Measurements from ENCODE around the gene IRF8. TPM values are rescaled to one million over a fixed set of nuclear protein-coding genes. Genes with fewer than 3 reads are reported as not detected.

Gene IRF8
- total RNA-seq, 2 donors from 2014 or later = 0.24 to 0.75 TPM

DNA sequence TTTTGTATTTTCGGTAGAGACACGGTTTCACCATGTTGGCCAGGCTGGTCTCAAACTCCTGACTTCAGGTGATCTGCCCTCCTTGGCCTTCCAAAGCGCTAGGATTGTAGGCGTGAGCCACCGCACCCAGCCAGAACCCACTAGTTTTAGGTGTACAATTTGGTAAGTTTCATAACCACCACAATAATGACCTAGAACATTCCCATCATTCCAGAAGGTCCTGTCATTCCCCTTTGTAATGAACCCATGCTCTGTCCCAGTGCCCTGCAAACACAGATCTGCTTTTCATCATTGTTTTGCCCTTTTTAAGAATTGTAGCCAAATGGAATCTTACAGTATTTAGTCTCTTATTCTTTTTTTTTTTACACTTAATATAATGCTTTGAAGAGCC, 35.6 kb upstream of the IRF8 start:
- H3K36me3 ChIP-seq (ENCODE audit: control insufficient read depth, insufficient read depth, low read length) = no peaks in the 10 kb centered on the region
- no peaks in the 10 kb centered on the region for H3K9me3 ChIP-seq (ENCODE audit: control insufficient read depth, low read length)
- Mint-ChIP-seq H3K4me3 (no peak overlapping the region), H3K36me3 (ENCODE audit: low read depth) (no peaks in the 10 kb centered on the region), H3K4me1 (no peaks in the 10 kb centered on the region), H3K9me3 (peaks cover 8% of the 10 kb centered on the region), H3K27ac (no peak overlapping the region), H3K27me3 (ENCODE audit: insufficient read depth) (peaks cover 6% of the 10 kb centered on the region)
- 89 to 94% methylated on average over 5 of the region's 5 CpGs for WGBS, 2 experiments (ENCODE audit: insufficient coverage in 1 of 2, insufficient read length in 1 of 2)
- no peak overlapping the region for H3K9ac ChIP-seq (ENCODE audit: extremely low read depth, low read length, poor library complexity, severe bottlenecking)
- peak; percentile 16 for DNase-seq
- H3K4me1 ChIP-seq (ENCODE audit: control insufficient read depth, insufficient read depth, low read length) = no peaks in the 10 kb centered on the region
- no peak overlapping the region for H3K27ac ChIP-seq (ENCODE audit: low read depth, low read length)
- no peaks in the 10 kb centered on the region for H3K27me3 ChIP-seq (ENCODE audit: control insufficient read depth, insufficient read depth, low read length, poor library complexity, severe bottlenecking)
- TF ChIP-seq, protein P1, sequence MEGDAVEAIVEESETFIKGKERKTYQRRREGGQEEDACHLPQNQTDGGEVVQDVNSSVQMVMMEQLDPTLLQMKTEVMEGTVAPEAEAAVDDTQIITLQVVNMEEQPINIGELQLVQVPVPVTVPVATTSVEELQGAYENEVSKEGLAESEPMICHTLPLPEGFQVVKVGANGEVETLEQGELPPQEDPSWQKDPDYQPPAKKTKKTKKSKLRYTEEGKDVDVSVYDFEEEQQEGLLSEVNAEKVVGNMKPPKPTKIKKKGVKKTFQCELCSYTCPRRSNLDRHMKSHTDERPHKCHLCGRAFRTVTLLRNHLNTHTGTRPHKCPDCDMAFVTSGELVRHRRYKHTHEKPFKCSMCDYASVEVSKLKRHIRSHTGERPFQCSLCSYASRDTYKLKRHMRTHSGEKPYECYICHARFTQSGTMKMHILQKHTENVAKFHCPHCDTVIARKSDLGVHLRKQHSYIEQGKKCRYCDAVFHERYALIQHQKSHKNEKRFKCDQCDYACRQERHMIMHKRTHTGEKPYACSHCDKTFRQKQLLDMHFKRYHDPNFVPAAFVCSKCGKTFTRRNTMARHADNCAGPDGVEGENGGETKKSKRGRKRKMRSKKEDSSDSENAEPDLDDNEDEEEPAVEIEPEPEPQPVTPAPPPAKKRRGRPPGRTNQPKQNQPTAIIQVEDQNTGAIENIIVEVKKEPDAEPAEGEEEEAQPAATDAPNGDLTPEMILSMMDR (conservative IDR thresholded peaks at IDR 0.05) = no peak
- H3K4me3 ChIP-seq (ENCODE audit: low read length) = no peak overlapping the region

DNA sequence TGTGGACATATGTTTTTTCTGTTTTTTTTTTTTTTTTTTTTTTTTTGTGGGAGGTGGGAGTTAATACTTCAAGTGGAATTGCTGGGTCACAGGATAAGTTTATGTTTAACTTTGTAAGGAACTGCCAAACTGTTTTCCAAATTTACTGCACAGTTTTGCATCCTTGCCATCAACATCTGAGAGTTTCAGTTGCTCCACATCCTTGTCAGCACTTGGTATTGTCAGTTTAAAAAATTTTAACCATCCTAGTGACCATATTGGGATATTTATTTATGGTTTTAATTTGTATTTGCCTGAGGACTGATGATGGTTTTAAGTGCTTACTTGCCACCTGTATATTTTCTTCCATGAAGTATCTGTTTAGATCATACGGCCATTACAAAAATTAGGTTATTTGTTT, 34.0 kb upstream of the IRF8 start:
- H3K9ac ChIP-seq (ENCODE audit: extremely low read depth, low read length, poor library complexity, severe bottlenecking) = no peak overlapping the region
- H3K4me1 ChIP-seq (ENCODE audit: control insufficient read depth, insufficient read depth, low read length) = no peaks in the 10 kb centered on the region
- H3K27me3 ChIP-seq (ENCODE audit: control insufficient read depth, insufficient read depth, low read length, poor library complexity, severe bottlenecking) = no peaks in the 10 kb centered on the region
- no peak for DNase-seq
- H3K4me3 ChIP-seq (ENCODE audit: low read length) = no peak overlapping the region
- Mint-ChIP-seq H3K27ac (no peak overlapping the region), H3K4me1 (peaks cover 1% of the 10 kb centered on the region), H3K9me3 (peaks cover 14% of the 10 kb centered on the region), H3K36me3 (ENCODE audit: low read depth) (no peaks in the 10 kb centered on the region), H3K4me3 (no peak overlapping the region), H3K27me3 (ENCODE audit: insufficient read depth) (peaks cover 8% of the 10 kb centered on the region)
- TF ChIP-seq, protein P1 (conservative IDR thresholded peaks at IDR 0.05) = no peak
- no peaks in the 10 kb centered on the region for H3K9me3 ChIP-seq (ENCODE audit: control insufficient read depth, low read length)
- no peaks in the 10 kb centered on the region for H3K36me3 ChIP-seq (ENCODE audit: control insufficient read depth, insufficient read depth, low read length)
- no peak overlapping the region for H3K27ac ChIP-seq (ENCODE audit: low read depth, low read length)
- WGBS, 2 experiments (ENCODE audit: insufficient coverage in 1 of 2, insufficient read length in 1 of 2) = 100% methylated on average over 1 of the region's 1 CpG

DNA sequence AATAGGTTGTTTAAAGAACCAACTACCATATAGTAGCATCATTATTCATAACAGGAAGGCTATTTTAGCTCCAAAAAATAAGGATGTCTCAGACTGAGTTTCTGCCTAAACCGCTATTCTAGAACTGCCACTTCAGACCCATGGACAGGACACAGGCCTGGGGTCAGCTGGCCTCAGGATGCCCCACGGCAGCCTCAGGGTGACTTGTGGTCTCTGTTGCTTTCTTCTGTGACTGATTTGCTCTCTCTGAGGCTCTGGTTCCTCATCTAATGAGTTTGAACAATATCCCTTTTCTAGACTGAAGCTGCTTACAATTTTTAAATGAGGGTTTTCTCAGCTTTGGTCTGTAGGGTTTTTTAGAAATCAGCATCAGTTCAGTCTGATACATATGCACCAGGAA, 31.8 kb upstream of the IRF8 start:
- Histone ChIP-seq H3K4me3 (ENCODE audit: low read length) (no peak overlapping the region), H3K9me3 (ENCODE audit: control insufficient read depth, low read length) (no peaks in the 10 kb centered on the region), H3K9ac (ENCODE audit: extremely low read depth, low read length, poor library complexity, severe bottlenecking) (no peak overlapping the region), H3K27ac (ENCODE audit: low read depth, low read length) (no peak overlapping the region), H3K4me1 (ENCODE audit: control insufficient read depth, insufficient read depth, low read length) (no peaks in the 10 kb centered on the region), H3K36me3 (ENCODE audit: control insufficient read depth, insufficient read depth, low read length) (no peaks in the 10 kb centered on the region), H3K27me3 (ENCODE audit: control insufficient read depth, insufficient read depth, low read length, poor library complexity, severe bottlenecking) (no peaks in the 10 kb centered on the region)
- H3K27me3 Mint-ChIP-seq (ENCODE audit: insufficient read depth) = peaks cover 12% of the 10 kb centered on the region
- WGBS, 2 experiments (ENCODE audit: insufficient coverage in 1 of 2, insufficient read length in 1 of 2) = 87 to 91% methylated on average over 1 to 2 of the region's 2 CpGs
- H3K27ac Mint-ChIP-seq = no peak overlapping the region
- TF ChIP-seq, protein P1 (conservative IDR thresholded peaks at IDR 0.05) = no peak
- peaks cover 9% of the 10 kb centered on the region for H3K4me1 Mint-ChIP-seq
- no peak for DNase-seq
- H3K36me3 Mint-ChIP-seq (ENCODE audit: low read depth) = no peaks in the 10 kb centered on the region
- peaks cover 14% of the 10 kb centered on the region for H3K9me3 Mint-ChIP-seq
- no peak overlapping the region for H3K4me3 Mint-ChIP-seq

Measured in endodermal cell (in vitro differentiated cells).